H9 (cell line): ENCODE measurements around the gene MYD88. TPM values are rescaled to one million over a fixed set of nuclear protein-coding genes. Genes with fewer than 3 reads are reported as not detected.

ENCODE experiments used
- DNase-seq: peaks from one replicate; pipeline ENCODE4 v3.0.0-alpha.2; 2017
- H2AFZ ChIP-seq: one replicate; pipeline ENCODE4 v1.6.1; 2013; ENCODE audit warnings: mild to moderate bottlenecking, low read length, control low read depth, moderate library complexity
- H2AK5ac ChIP-seq: 2 replicates; pipeline ENCODE4 v1.6.1; 2013; ENCODE audit warnings: low read length, control low read depth, mixed read lengths; ENCODE audit not compliant: insufficient read length
- H2BK120ac ChIP-seq: one replicate; pipeline ENCODE4 v1.6.1; 2013; ENCODE audit warnings: low read depth, mild to moderate bottlenecking, low read length, control low read depth, inconsistent platforms; ENCODE audit not compliant: poor library complexity, severe bottlenecking
- H2BK12ac ChIP-seq: 2 replicates; pipeline ENCODE4 v1.6.1; 2013; ENCODE audit warnings: low read length, control low read depth, mixed read lengths, low read depth; ENCODE audit not compliant: insufficient read length
- H2BK15ac ChIP-seq: 2 replicates; pipeline ENCODE4 v1.6.1; 2013; ENCODE audit warnings: low read depth, low read length, control low read depth
- H2BK20ac ChIP-seq: one replicate; pipeline ENCODE4 v1.6.1; 2013; ENCODE audit warnings: low read depth, mild to moderate bottlenecking, low read length, control low read depth, inconsistent platforms; ENCODE audit not compliant: poor library complexity, severe bottlenecking
- H2BK5ac ChIP-seq: 2 replicates; pipeline ENCODE4 v1.6.1; 2013; ENCODE audit warnings: low read length, control low read depth, mixed read lengths; ENCODE audit not compliant: insufficient read length
- H3K14ac ChIP-seq: 2 replicates; pipeline ENCODE4 v1.6.1; 2013; ENCODE audit warnings: low read length, control low read depth; ENCODE audit not compliant: insufficient read depth
- H3K18ac ChIP-seq: 2 replicates; pipeline ENCODE4 v1.6.1; 2013; ENCODE audit warnings: low read depth, mild to moderate bottlenecking, mixed read lengths, low read length, control low read depth; ENCODE audit not compliant: insufficient read length
- H3K23ac ChIP-seq: 2 replicates; pipeline ENCODE4 v1.6.1; 2013; ENCODE audit warnings: low read length, control low read depth, mixed read lengths, low read depth; ENCODE audit not compliant: insufficient read length
- H3K23me2 ChIP-seq: 2 replicates; pipeline ENCODE4 v1.6.1; 2013; ENCODE audit warnings: low read depth, mild to moderate bottlenecking, mixed read lengths, low read length, control low read depth; ENCODE audit not compliant: insufficient read length, poor library complexity, severe bottlenecking
- H3K27ac ChIP-seq: 2 replicates; pipeline ENCODE4 v1.5.1; 2013; ENCODE audit warnings: low read length, control low read depth, mixed read lengths, low read depth; ENCODE audit not compliant: insufficient read length
- H3K27me3 ChIP-seq: 2 replicates; pipeline ENCODE4 v1.6.1; 2013; ENCODE audit warnings: low read length, control low read depth, inconsistent platforms; ENCODE audit not compliant: insufficient read depth
- H3K4ac ChIP-seq: 2 replicates; pipeline ENCODE4 v1.6.1; 2013; ENCODE audit warnings: low read depth, mild to moderate bottlenecking, control low read depth, inconsistent platforms, low read length, moderate library complexity
- H3K4me1 ChIP-seq: 2 replicates; pipeline ENCODE4 v1.6.1; 2013; ENCODE audit warnings: low read length, control low read depth, inconsistent platforms; ENCODE audit not compliant: insufficient read depth
- H3K4me2 ChIP-seq: 2 replicates; pipeline ENCODE4 v1.6.1; 2013; ENCODE audit warnings: low read length, control low read depth, mixed read lengths; ENCODE audit not compliant: insufficient read length, insufficient read depth
- H3K56ac ChIP-seq: 2 replicates; pipeline ENCODE4 v1.6.1; 2013; ENCODE audit warnings: low read depth, mild to moderate bottlenecking, mixed read lengths, low read length, control low read depth; ENCODE audit not compliant: insufficient read length
- H3K79me1 ChIP-seq: 2 replicates; pipeline ENCODE4 v1.6.1; 2013; ENCODE audit warnings: low read depth, mild to moderate bottlenecking, moderate library complexity, low read length, control low read depth, inconsistent platforms; ENCODE audit not compliant: insufficient read depth, poor library complexity, severe bottlenecking
- H3K79me2 ChIP-seq: 2 replicates; pipeline ENCODE4 v1.6.1; 2013; ENCODE audit warnings: low read length, control low read depth, inconsistent platforms; ENCODE audit not compliant: insufficient read depth
- H3K9ac ChIP-seq: 2 replicates; pipeline ENCODE4 v1.6.1; 2013; ENCODE audit warnings: low read length, control low read depth, mixed read lengths; ENCODE audit not compliant: insufficient read length; ENCODE audit errors: extremely low read depth
- H3K9me3 ChIP-seq: one replicate; pipeline ENCODE4 v1.6.1; 2013; ENCODE audit warnings: low read depth, low read length, inconsistent platforms; ENCODE audit not compliant: control insufficient read depth
- H3T11ph ChIP-seq: one replicate; pipeline ENCODE4 v1.6.1; 2013; ENCODE audit warnings: mild to moderate bottlenecking, low read length, control low read depth, inconsistent platforms
- H4K20me1 ChIP-seq: one replicate; pipeline ENCODE4 v1.6.1; 2013; ENCODE audit not compliant: control insufficient read depth, insufficient read length, insufficient read depth
- H4K5ac ChIP-seq: 2 replicates; pipeline ENCODE4 v1.6.1; 2013; ENCODE audit warnings: low read depth, mild to moderate bottlenecking, mixed read lengths, low read length, control low read depth; ENCODE audit not compliant: insufficient read length
- H4K8ac ChIP-seq: replicated peaks from 2 replicates; pipeline ENCODE4 v1.6.1; 2013; ENCODE audit warnings: low read length, control low read depth, mixed read lengths, low read depth; ENCODE audit not compliant: insufficient read length
- H4K91ac ChIP-seq: 2 replicates; pipeline ENCODE4 v1.6.1; 2013; ENCODE audit warnings: low read depth, mild to moderate bottlenecking, moderate library complexity, mixed read lengths, low read length, control low read depth; ENCODE audit not compliant: insufficient read length
- H3K27ac Mint-ChIP-seq, 3 experiments: 2 replicates in 2 of 3; 3 replicates in 1 of 3; pipeline ENCODE4 v1.8.0; 2020 to 2021; ENCODE audit warnings: mixed read lengths in 3 of 3, mild to moderate bottlenecking in 1 of 3, moderate library complexity in 1 of 3
- H3K27me3 Mint-ChIP-seq: 2 replicates; pipeline ENCODE4 v1.8.0; 2021; ENCODE audit warnings: low read depth, mild to moderate bottlenecking, moderate library complexity, mixed read lengths
- H3K36me3 Mint-ChIP-seq, 3 experiments: 2 replicates in 2 of 3; 3 replicates in 1 of 3; pipeline ENCODE4 v1.8.0; 2020 to 2021; ENCODE audit warnings: low read depth in 3 of 3, mixed read lengths in 3 of 3; ENCODE audit not compliant: insufficient read depth in 1 of 3
- H3K4me1 Mint-ChIP-seq, 2 experiments: 2 replicates each; pipeline ENCODE4 v1.8.0; 2020; ENCODE audit warnings: mixed read lengths in 2 of 2
- H3K4me3 Mint-ChIP-seq, 2 experiments: 2 replicates in 1 of 2; 3 replicates in 1 of 2; pipeline ENCODE4 v1.8.0; 2020 to 2021; ENCODE audit warnings: mild to moderate bottlenecking in 2 of 2, mixed read lengths in 2 of 2, moderate library complexity in 1 of 2
- H3K9me3 Mint-ChIP-seq, 2 experiments: 2 replicates in 1 of 2; 3 replicates in 1 of 2; pipeline ENCODE4 v1.8.0; 2020; ENCODE audit warnings: mild to moderate bottlenecking in 2 of 2, mixed read lengths in 2 of 2, moderate library complexity in 1 of 2
- WGBS: extraction: QIAGEN DNeasy Blood & Tissue Kit; methylation state at CpG from one replicate; pipeline ENCODE4 v1.1.7; 2013; ENCODE audit warnings: missing lambda C conversion rate, low lambda C conversion rate, mixed read lengths; ENCODE audit not compliant: insufficient read length; ENCODE audit errors: extremely low coverage; 5-methylcytosine and 5-hydroxymethylcytosine counted together
- total RNA-seq: library from RNA; stranded (reverse); gene quantifications from 2 replicates; pipeline ENCODE4 v1.2.1, GENCODE V29; 2021
- TF ChIP-seq, protein P1 (sequence below): fragments of 200-600 bp; sonication (generic); conservative IDR thresholded peaks from 3 replicates; pipeline ENCODE4 v1.8.0; 2021; ENCODE audit warnings: antibody characterized with exemption, mild to moderate bottlenecking

Gene MYD88
- total RNA-seq, 1 experiment from 2014 or later: 33.4 TPM

DNA sequence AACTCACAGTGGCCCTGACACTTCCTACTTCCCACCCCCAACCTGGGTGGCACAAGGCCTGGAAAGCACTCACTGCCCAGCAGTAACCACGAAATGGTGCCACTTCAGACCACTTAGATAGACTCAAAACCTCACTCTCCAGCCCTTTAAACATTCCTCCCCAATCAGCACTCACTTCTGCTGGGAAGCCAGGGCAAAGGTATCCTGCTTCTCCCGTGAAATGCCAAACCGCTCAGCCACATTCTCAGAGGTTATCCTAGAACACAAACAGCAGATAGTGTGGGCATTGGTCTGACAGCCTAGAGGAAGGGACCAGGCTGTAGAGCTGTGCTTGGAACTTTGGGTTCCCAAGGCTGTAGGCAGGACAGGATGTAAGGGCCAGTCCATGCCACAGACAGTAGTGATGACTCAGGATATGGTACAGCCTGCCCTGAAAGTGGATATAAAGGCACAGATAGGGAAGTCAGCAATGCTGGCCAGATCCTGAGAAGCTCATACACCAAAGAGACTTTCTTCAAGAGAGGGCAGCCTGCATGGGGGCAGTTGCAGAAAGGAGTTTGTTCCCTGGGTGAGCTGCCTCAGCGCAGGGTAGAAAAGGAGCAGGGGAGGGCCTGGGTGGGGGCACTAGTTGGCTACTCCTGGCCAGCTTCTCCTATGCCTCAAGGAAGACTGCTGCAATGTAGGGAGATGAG, 10.7 kb upstream of the MYD88 start:
- Histone ChIP-seq H4K91ac (no peak overlapping the region), H3K18ac (no peak overlapping the region), H3K23me2 (no peaks in the 10 kb centered on the region), H2BK20ac (no peak overlapping the region), H3K27ac (no peak overlapping the region), H2BK12ac (no peak overlapping the region), H4K20me1 (no peaks in the 10 kb centered on the region), H3K4me1 (no peaks in the 10 kb centered on the region), H2AK5ac (no peak overlapping the region), H3K27me3 (no peaks in the 10 kb centered on the region), H3K23ac (no peak overlapping the region), H3K79me2 (no peaks in the 10 kb centered on the region), H4K5ac (no peak overlapping the region), H2BK5ac (no peak overlapping the region), H3T11ph (no peak overlapping the region), H2BK120ac (no peak overlapping the region), H3K14ac (no peak overlapping the region), H3K56ac (no peak overlapping the region), H3K4me2 (no peak overlapping the region), H3K79me1 (no peaks in the 10 kb centered on the region), H3K9me3 (no peaks in the 10 kb centered on the region), H4K8ac (no peak overlapping the region), H2BK15ac (no peak overlapping the region), H2AFZ (no peak overlapping the region), H3K4ac (no peak overlapping the region), H3K9ac (no peak overlapping the region)
- Mint-ChIP-seq H3K4me3 (no peak overlapping the region; a peak in 1 of 5 replicates), H3K36me3 (peaks cover 51 to 80% (median 64%) of the 10 kb centered on the region in 3 experiments), H3K27ac (no peak overlapping the region; a peak in 2 of 7 replicates), H3K9me3 (no peaks in the 10 kb centered on the region), H3K4me1 (peaks cover 4% of the 10 kb centered on the region in 2 experiments; a peak in 3 of 4 replicates), H3K27me3 (no peaks in the 10 kb centered on the region)
- TF ChIP-seq, protein P1, sequence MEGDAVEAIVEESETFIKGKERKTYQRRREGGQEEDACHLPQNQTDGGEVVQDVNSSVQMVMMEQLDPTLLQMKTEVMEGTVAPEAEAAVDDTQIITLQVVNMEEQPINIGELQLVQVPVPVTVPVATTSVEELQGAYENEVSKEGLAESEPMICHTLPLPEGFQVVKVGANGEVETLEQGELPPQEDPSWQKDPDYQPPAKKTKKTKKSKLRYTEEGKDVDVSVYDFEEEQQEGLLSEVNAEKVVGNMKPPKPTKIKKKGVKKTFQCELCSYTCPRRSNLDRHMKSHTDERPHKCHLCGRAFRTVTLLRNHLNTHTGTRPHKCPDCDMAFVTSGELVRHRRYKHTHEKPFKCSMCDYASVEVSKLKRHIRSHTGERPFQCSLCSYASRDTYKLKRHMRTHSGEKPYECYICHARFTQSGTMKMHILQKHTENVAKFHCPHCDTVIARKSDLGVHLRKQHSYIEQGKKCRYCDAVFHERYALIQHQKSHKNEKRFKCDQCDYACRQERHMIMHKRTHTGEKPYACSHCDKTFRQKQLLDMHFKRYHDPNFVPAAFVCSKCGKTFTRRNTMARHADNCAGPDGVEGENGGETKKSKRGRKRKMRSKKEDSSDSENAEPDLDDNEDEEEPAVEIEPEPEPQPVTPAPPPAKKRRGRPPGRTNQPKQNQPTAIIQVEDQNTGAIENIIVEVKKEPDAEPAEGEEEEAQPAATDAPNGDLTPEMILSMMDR: no peak
- no CpG with 5 or more reads among the region's 4 CpGs for WGBS
- no peak for DNase-seq
